Brain microvascular endothelial cell (primary cell): Measurements from ENCODE around the gene TPST2.
A peak's percentile ranks its signal among the peaks of the same experiment; 100 is the strongest.

ENCODE experiments used
- DNase-seq: peaks from one replicate; pipeline ENCODE4 v3.0.0-alpha.2; 2020
- H3K27ac ChIP-seq: fragments of 250-450 bp; sonication (Bioruptor Pico); 2 replicates; pipeline ENCODE4 v1.5.1; 2020; ENCODE audit warnings: mild to moderate bottlenecking, moderate library complexity
- H3K27me3 ChIP-seq: fragments of 250-450 bp; sonication (Bioruptor Pico); replicated peaks from 2 replicates; pipeline ENCODE4 v1.5.1; 2020; ENCODE audit warnings: mild to moderate bottlenecking
- H3K36me3 ChIP-seq: fragments of 250-450 bp; sonication (Bioruptor Pico); replicated peaks from 2 replicates; pipeline ENCODE4 v1.5.1; 2020; ENCODE audit warnings: mild to moderate bottlenecking
- H3K4me3 ChIP-seq: 2 replicates; pipeline ENCODE4 v1.5.1; 2011; ENCODE audit warnings: low read depth, mild to moderate bottlenecking, control low read depth, low read length, moderate library complexity
- in situ Hi-C: cut with HindIII; loops from 2 replicates; pipeline ENCODE4 v1.10.0; 2017; ENCODE audit warnings: low sequenced_read_pairs, low pct_ligation_motif_present
- TF ChIP-seq, protein P1 (sequence below): IDR thresholded peaks from 2 replicates; pipeline ENCODE4 v1.5.1; 2011; ENCODE audit warnings: low read depth, mild to moderate bottlenecking, moderate library complexity, low read length, control low read depth, inconsistent platforms; ENCODE audit errors: missing control alignments

Gene TPST2

DNA sequence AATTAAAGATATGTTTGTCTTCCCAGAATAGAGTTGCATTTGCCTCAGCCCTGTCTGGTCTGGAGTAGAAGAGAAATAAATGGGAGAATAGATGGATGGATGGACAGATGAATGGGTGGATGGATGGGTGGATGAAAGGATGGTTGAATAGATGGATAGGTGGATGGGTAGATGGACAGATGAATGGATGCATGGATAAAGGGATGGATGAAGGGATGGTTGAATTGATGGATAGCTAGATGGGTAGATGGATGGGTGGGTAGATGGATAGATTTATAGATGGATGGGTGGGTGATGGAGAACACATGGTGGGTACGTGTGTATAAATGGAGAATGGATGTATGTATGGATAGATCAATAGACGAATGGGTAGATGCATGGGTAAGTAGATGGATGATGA, 19.4 kb upstream of the TPST2 start:
- no peaks in the 10 kb centered on the region for H3K36me3 ChIP-seq
- H3K27ac ChIP-seq = no peak overlapping the region
- in situ Hi-C loops = no loop called here
- TF ChIP-seq, protein P1, sequence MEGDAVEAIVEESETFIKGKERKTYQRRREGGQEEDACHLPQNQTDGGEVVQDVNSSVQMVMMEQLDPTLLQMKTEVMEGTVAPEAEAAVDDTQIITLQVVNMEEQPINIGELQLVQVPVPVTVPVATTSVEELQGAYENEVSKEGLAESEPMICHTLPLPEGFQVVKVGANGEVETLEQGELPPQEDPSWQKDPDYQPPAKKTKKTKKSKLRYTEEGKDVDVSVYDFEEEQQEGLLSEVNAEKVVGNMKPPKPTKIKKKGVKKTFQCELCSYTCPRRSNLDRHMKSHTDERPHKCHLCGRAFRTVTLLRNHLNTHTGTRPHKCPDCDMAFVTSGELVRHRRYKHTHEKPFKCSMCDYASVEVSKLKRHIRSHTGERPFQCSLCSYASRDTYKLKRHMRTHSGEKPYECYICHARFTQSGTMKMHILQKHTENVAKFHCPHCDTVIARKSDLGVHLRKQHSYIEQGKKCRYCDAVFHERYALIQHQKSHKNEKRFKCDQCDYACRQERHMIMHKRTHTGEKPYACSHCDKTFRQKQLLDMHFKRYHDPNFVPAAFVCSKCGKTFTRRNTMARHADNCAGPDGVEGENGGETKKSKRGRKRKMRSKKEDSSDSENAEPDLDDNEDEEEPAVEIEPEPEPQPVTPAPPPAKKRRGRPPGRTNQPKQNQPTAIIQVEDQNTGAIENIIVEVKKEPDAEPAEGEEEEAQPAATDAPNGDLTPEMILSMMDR = no peak
- H3K4me3 ChIP-seq = no peak overlapping the region
- DNase-seq = no peak
- H3K27me3 ChIP-seq = no peaks in the 10 kb centered on the region

DNA sequence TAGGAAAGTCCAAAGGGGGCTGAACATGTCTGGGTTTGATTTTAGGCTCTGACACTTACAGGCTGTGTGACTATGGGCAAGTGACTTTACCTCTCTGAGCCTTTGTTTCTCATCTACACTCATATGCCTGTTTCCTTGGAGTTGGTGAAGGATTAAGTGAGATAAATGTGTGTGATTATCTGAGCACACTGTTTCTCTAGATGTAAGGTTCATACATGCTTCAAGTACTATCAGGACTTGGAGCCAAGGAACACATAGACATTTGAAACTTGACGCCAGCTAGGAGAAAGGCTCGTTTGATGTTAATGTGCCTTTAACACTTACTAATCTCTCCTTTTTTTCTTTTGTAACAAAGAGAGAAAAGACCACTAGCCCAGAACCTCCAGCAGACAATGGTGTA, 18.2 kb upstream of the TPST2 start:
- DNase-seq = no peak
- Histone ChIP-seq H3K4me3 (no peak overlapping the region), H3K27ac (no peak overlapping the region), H3K27me3 (no peaks in the 10 kb centered on the region), H3K36me3 (no peaks in the 10 kb centered on the region)
- TF ChIP-seq, protein P1 = no peak
- in situ Hi-C loops = no loop called here

GRCh38 chr22:26606611-26607010, 16.7 kb upstream of the TPST2 start:
- H3K4me3 ChIP-seq = no peak overlapping the region
- H3K27me3 ChIP-seq = no peaks in the 10 kb centered on the region
- peak; percentile 70 for DNase-seq
- TF ChIP-seq, protein P1 = no peak
- peak overlapping the region; percentile 27 for H3K27ac ChIP-seq
- in situ Hi-C loops = no loop called here
- H3K36me3 ChIP-seq = no peaks in the 10 kb centered on the region

GRCh38 chr22:26604368-26604767, 14.4 kb upstream of the TPST2 start:
- in situ Hi-C loops = no loop called here
- TF ChIP-seq, protein P1 = peak; percentile 4
- no peaks in the 10 kb centered on the region for H3K27me3 ChIP-seq
- no peak overlapping the region for H3K27ac ChIP-seq
- no peaks in the 10 kb centered on the region for H3K36me3 ChIP-seq
- DNase-seq = no peak
- no peak overlapping the region for H3K4me3 ChIP-seq

- DNase-seq = no peak
- Histone ChIP-seq H3K4me3 (no peak overlapping the region), H3K27me3 (no peaks in the 10 kb centered on the region), H3K36me3 (no peaks in the 10 kb centered on the region), H3K27ac (no peak overlapping the region)
- in situ Hi-C loops = no loop called here
- TF ChIP-seq, protein P1 = no peak
Measured at GRCh38 chr22:26602127-26602526, 12.2 kb upstream of the TPST2 start.

- Histone ChIP-seq H3K27ac (no peak overlapping the region), H3K4me3 (no peak overlapping the region), H3K36me3 (no peaks in the 10 kb centered on the region), H3K27me3 (no peaks in the 10 kb centered on the region)
- DNase-seq = no peak
- in situ Hi-C loops = no loop called here
- TF ChIP-seq, protein P1 = no peak
Measured at GRCh38 chr22:26601726-26602125, 11.8 kb upstream of the TPST2 start.
